OCI-LY7 (cell line): Measurements from ENCODE around the gene TRAPPC12. TPM values are rescaled to one million over a fixed set of nuclear protein-coding genes. Genes with fewer than 3 reads are reported as not detected.

Source experiments
- BruUV-seq: library from RNA; stranded (reverse); fragments of 400-500 nt; replicated peaks from 2 replicates; lab custom pipeline; 2021; lab: Mats Ljungman, UMichigan
- CTCF ChIA-PET: fragments of 300-600 bp; sonication (Branson Sonifier 250); formaldehyde crosslinking; loops from one replicate; lab custom pipeline; 2022; ENCODE audit warnings: antibody characterized with exemption; ENCODE audit not compliant: unreplicated experiment; lab: Charles Lee
- POLR2A ChIA-PET: fragments of 300-600 bp; sonication (Branson Sonifier 250); formaldehyde crosslinking; loops from one replicate; lab custom pipeline; 2022; ENCODE audit warnings: antibody characterized with exemption; lab: Charles Lee
- DNase-seq: peaks from one replicate; pipeline ENCODE4 v3.0.0-alpha.2; 2015; ENCODE audit warnings: low spot score
- H2AFZ ChIP-seq: fragments of 200-600 bp; sonication (generic), shearing (Covaris generic); 2 replicates; pipeline ENCODE4 v1.6.1; 2014; ENCODE audit warnings: mild to moderate bottlenecking, antibody characterized with exemption, low read length, moderate library complexity
- H3K27ac ChIP-seq: fragments of 200-600 bp; sonication (generic); 2 replicates; pipeline ENCODE4 v1.5.1; 2014; ENCODE audit warnings: mixed run types, low read depth, mild to moderate bottlenecking, moderate library complexity, low read length, inconsistent platforms; ENCODE audit not compliant: poor library complexity, severe bottlenecking
- H3K36me3 ChIP-seq: fragments of 200-600 bp; sonication (generic); 2 replicates; pipeline ENCODE4 v1.6.1; 2014; ENCODE audit warnings: mild to moderate bottlenecking, antibody characterized with exemption, low read length, moderate library complexity, mixed read lengths; ENCODE audit not compliant: insufficient read depth
- H3K4me1 ChIP-seq: fragments of 200-600 bp; sonication (generic); 2 replicates; pipeline ENCODE4 v1.5.1; 2014; ENCODE audit warnings: mild to moderate bottlenecking, low read length; ENCODE audit not compliant: insufficient read depth, poor library complexity, severe bottlenecking
- H3K4me2 ChIP-seq: fragments of 200-600 bp; sonication (generic); 2 replicates; pipeline ENCODE4 v1.6.1; 2014; ENCODE audit warnings: mild to moderate bottlenecking, low read length
- H3K4me3 ChIP-seq: fragments of 200-600 bp; sonication (generic); 2 replicates; pipeline ENCODE4 v1.5.1; 2014; ENCODE audit warnings: mild to moderate bottlenecking, low read depth, low read length; ENCODE audit not compliant: poor library complexity, severe bottlenecking
- H3K79me2 ChIP-seq: fragments of 200-600 bp; sonication (generic); 2 replicates; pipeline ENCODE4 v1.6.1; 2016; ENCODE audit warnings: low read depth, mild to moderate bottlenecking, low read length, moderate library complexity, mixed read lengths; ENCODE audit not compliant: insufficient read depth
- H3K9me2 ChIP-seq: fragments of 200-600 bp; sonication (generic); 2 replicates; pipeline ENCODE4 v1.6.1; 2016; ENCODE audit warnings: mild to moderate bottlenecking, low read length, mixed read lengths; ENCODE audit not compliant: insufficient read depth
- H3K9me3 ChIP-seq: fragments of 200-600 bp; sonication (generic); 2 replicates; pipeline ENCODE4 v1.6.1; 2014; ENCODE audit warnings: mild to moderate bottlenecking, mixed run types, low read length, mixed read lengths
- H4K20me1 ChIP-seq: fragments of 200-600 bp; sonication (generic); 2 replicates; pipeline ENCODE4 v1.6.1; 2014; ENCODE audit warnings: mild to moderate bottlenecking, antibody characterized with exemption, low read length, moderate library complexity, mixed read lengths; ENCODE audit not compliant: insufficient read depth
- EZH2phosphoT487 ChIP-seq: fragments of 200-600 bp; sonication (generic); IDR thresholded peaks from 2 replicates; pipeline ENCODE4 v1.6.1; 2018; ENCODE audit warnings: low read depth, borderline replicate concordance, mild to moderate bottlenecking, mixed run types, antibody characterized with exemption, low read length, moderate library complexity, mixed read lengths
- intact Hi-C: fragments of 100-400 bp; cut with micrococcal nuclease; formaldehyde crosslinking; loops from one replicate; pipeline ENCODE4 v1.10.0; 2022; ENCODE audit not compliant: unreplicated experiment
- total RNA-seq, 2 experiments: library from RNA; depleted of rRNA in 1 of 2; stranded (reverse); fragments of >200 nt in 1 of 2; shearing (Covaris generic) in 1 of 2; gene quantifications; 2 replicates each; pipeline ENCODE4 v1.2.3, GENCODE V29; 2014 to 2022
- TF ChIP-seq, protein P1 (sequence below): fragments of 200-600 bp; sonication (generic); conservative IDR thresholded peaks from 2 replicates; pipeline ENCODE4 v1.5.1; 2014; ENCODE audit warnings: mild to moderate bottlenecking, antibody characterized with exemption, low read length, moderate library complexity, mixed read lengths

Gene TRAPPC12
- total RNA-seq, 2 experiments from 2014 or later, result 85.2 to 91.6 TPM

DNA sequence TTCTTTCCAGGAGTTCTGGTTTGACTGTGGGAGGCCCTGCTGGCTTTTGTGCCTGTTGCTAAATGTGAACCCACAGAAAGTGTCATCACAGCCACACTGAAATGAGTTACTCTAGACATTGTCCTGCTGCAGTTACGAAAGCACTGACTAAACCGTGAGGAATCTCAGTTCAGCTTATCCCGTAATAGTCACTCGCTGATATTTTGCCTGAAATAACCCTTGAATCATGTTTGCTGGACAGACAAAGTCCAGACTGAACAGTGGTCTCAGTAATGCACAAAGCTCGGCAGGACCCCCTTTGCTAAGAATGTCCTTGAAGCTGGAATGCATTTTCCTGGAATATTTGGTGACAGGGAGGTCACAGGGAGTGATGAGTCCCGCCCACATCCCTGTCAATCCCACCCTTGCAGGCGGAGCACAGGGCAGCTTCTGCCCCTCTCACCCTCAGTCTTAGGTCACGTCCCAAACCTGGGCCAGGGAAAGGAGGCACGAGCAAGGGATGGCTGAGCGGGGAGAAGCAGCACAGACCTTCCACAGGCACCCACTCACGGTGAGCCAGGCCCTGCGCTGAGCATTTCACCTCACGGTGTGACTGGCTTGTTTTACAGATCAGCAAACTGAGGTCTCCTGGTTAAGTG, 86.5 kb downstream of the TRAPPC12 start:
- TF ChIP-seq EZH2phosphoT487, result no peak
- TF ChIP-seq, protein P1, sequence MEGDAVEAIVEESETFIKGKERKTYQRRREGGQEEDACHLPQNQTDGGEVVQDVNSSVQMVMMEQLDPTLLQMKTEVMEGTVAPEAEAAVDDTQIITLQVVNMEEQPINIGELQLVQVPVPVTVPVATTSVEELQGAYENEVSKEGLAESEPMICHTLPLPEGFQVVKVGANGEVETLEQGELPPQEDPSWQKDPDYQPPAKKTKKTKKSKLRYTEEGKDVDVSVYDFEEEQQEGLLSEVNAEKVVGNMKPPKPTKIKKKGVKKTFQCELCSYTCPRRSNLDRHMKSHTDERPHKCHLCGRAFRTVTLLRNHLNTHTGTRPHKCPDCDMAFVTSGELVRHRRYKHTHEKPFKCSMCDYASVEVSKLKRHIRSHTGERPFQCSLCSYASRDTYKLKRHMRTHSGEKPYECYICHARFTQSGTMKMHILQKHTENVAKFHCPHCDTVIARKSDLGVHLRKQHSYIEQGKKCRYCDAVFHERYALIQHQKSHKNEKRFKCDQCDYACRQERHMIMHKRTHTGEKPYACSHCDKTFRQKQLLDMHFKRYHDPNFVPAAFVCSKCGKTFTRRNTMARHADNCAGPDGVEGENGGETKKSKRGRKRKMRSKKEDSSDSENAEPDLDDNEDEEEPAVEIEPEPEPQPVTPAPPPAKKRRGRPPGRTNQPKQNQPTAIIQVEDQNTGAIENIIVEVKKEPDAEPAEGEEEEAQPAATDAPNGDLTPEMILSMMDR, result no peak
- H3K27ac ChIP-seq, result no peak overlapping the region
- H3K4me1 ChIP-seq, result peaks cover 22% of the 10 kb centered on the region
- POLR2A ChIA-PET, result no interaction called here
- BruUV-seq, result no TSS peak
- intact Hi-C loops, result loop anchor here (10.0 kb wide), 2 partner anchors 271 to 621 kb away; no protein-coding TSS in a partner anchor
- H3K4me2 ChIP-seq, result no peak overlapping the region
- H3K79me2 ChIP-seq, result no peaks in the 10 kb centered on the region
- no peaks in the 10 kb centered on the region for H3K9me2 ChIP-seq
- no peak overlapping the region for H3K4me3 ChIP-seq
- DNase-seq, result no peak
- CTCF ChIA-PET, result interaction anchor here (0.6 kb wide), 1 partner anchor 23 kb away, joined by 4 read pairs; no protein-coding TSS in a partner anchor
- H3K9me3 ChIP-seq, result no peaks in the 10 kb centered on the region
- no peaks in the 10 kb centered on the region for H4K20me1 ChIP-seq
- H2AFZ ChIP-seq, result no peak overlapping the region
- peaks cover 9% of the 10 kb centered on the region; the same call in 1 of the 2 replicates for H3K36me3 ChIP-seq

DNA sequence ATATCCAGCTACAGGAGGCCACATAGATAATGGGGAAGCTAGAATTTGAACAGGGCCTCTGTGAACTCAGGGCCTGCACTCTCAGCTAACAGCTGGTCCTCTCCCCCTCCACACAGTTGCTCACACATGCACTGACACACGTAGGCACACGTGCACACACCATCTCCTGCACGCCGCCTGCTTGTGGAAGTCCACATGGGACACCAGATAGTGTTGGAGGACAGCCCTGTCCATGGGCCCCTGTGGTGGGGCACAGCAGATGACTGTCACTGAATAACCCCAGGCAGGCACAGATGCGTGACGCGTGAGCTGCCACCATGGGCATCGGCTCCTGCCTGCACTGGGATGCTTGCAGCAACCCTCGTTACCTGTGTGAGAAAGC, 87.0 kb downstream of the TRAPPC12 start:
- no peak overlapping the region for H2AFZ ChIP-seq
- no peak for TF ChIP-seq EZH2phosphoT487
- TF ChIP-seq, protein P1, result no peak
- H3K79me2 ChIP-seq, result no peaks in the 10 kb centered on the region
- POLR2A ChIA-PET, result no interaction called here
- no peak overlapping the region for H3K27ac ChIP-seq
- DNase-seq, result no peak
- H4K20me1 ChIP-seq, result no peaks in the 10 kb centered on the region
- intact Hi-C loops, result loop anchor here (10.0 kb wide), 2 partner anchors 272 to 622 kb away; no protein-coding TSS in a partner anchor
- H3K9me3 ChIP-seq, result no peaks in the 10 kb centered on the region
- H3K4me2 ChIP-seq, result no peak overlapping the region
- H3K36me3 ChIP-seq, result peaks cover 9% of the 10 kb centered on the region; the same call in 1 of the 2 replicates
- no peak overlapping the region for H3K4me3 ChIP-seq
- no peaks in the 10 kb centered on the region for H3K9me2 ChIP-seq
- BruUV-seq, result no TSS peak
- peaks cover 18% of the 10 kb centered on the region for H3K4me1 ChIP-seq
- CTCF ChIA-PET, result interaction anchor here (0.6 kb wide), 1 partner anchor 24 kb away, joined by 4 read pairs; no protein-coding TSS in a partner anchor

GRCh38 chr2:3466966-3467365, 87.5 kb downstream of the TRAPPC12 start:
- POLR2A ChIA-PET, result no interaction called here
- CTCF ChIA-PET, result interaction anchor here (0.6 kb wide), 1 partner anchor 24 kb away, joined by 4 read pairs; no protein-coding TSS in a partner anchor
- H3K4me2 ChIP-seq, result no peak overlapping the region

More at GRCh38 chr2:3466966-3467365, 87.5 kb downstream of the TRAPPC12 start:
- no peak for TF ChIP-seq EZH2phosphoT487
- TF ChIP-seq, protein P1, result no peak
- Histone ChIP-seq H3K79me2 (no peaks in the 10 kb centered on the region), H3K4me3 (no peak overlapping the region), H3K9me3 (no peaks in the 10 kb centered on the region), H3K4me1 (peaks cover 13% of the 10 kb centered on the region), H3K36me3 (peaks cover 9% of the 10 kb centered on the region; the same call in 1 of the 2 replicates), H3K27ac (no peak overlapping the region), H2AFZ (no peak overlapping the region), H4K20me1 (no peaks in the 10 kb centered on the region), H3K9me2 (no peaks in the 10 kb centered on the region)
- BruUV-seq, result no TSS peak
- DNase-seq, result no peak
- intact Hi-C loops, result loop anchor here (10.0 kb wide), 2 partner anchors 272 to 622 kb away; no protein-coding TSS in a partner anchor
